Bronchial epithelial cell (primary cell): ENCODE results near the gene NPNT. TPM values are rescaled to one million over a fixed set of nuclear protein-coding genes. Genes with fewer than 3 reads are reported as not detected.

ENCODE experiments used
- DNase-seq: peaks from one replicate; pipeline ENCODE4 v3.0.0-alpha.2; 2010; ENCODE audit warnings: low read depth
- FAIRE-seq: peaks from 2 replicates; lab custom pipeline; 2011; peaks lifted over from hg19 to GRCh38; lab: Jason Lieb, UNC
- H3K27me3 ChIP-seq: 2 replicates; pipeline ENCODE4 v1.5.1; 2011; ENCODE audit warnings: low read length; ENCODE audit not compliant: control insufficient read depth, insufficient read depth
- H3K36me3 ChIP-seq: 2 replicates; pipeline ENCODE4 v1.5.1; 2011; ENCODE audit warnings: low read length; ENCODE audit not compliant: control insufficient read depth, insufficient read depth
- H3K4me3 ChIP-seq: 2 replicates; pipeline ENCODE4 v1.5.1; 2011; ENCODE audit warnings: mild to moderate bottlenecking, low read depth, low read length, control low read depth
- CTCF ChIP-seq: IDR thresholded peaks from 2 replicates; pipeline ENCODE4 v1.5.1; 2011; ENCODE audit warnings: mild to moderate bottlenecking, moderate library complexity, low read length, control low read depth, inconsistent platforms; ENCODE audit not compliant: insufficient read depth, severe bottlenecking
- total RNA-seq: library from RNA; depleted of rRNA; stranded (reverse); fragments of >200 nt; gene quantifications from 2 replicates; pipeline ENCODE4 v1.2.1, GENCODE V29; 2014

Gene NPNT
- total RNA-seq, 1 donor from 2014 or later: 1.1 TPM

- peak; percentile 29 for TF ChIP-seq CTCF
- no peak for FAIRE-seq
- H3K4me3 ChIP-seq: peak overlapping the region; percentile 41
- peak; percentile 49 for DNase-seq
- H3K36me3 ChIP-seq: no peaks in the 10 kb centered on the region
- H3K27me3 ChIP-seq: no peaks in the 10 kb centered on the region
Observed at GRCh38 chr4:105895583-105896460, 551 bp downstream of the NPNT start.

- H3K4me3 ChIP-seq: peak overlapping the region; percentile 41
- FAIRE-seq: no peak
- H3K36me3 ChIP-seq: no peaks in the 10 kb centered on the region
- DNase-seq: no peak
- no peaks in the 10 kb centered on the region for H3K27me3 ChIP-seq
- no peak for TF ChIP-seq CTCF
Observed at GRCh38 chr4:105896461-105896942, 1.2 kb downstream of the NPNT start.

GRCh38 chr4:105896984-105897775, 1.9 kb downstream of the NPNT start:
- no peak overlapping the region for H3K4me3 ChIP-seq
- no peaks in the 10 kb centered on the region for H3K27me3 ChIP-seq
- DNase-seq: peak; percentile 47

GRCh38 chr4:105900541-105900940, 5.3 kb downstream of the NPNT start:
- no peaks in the 10 kb centered on the region for H3K36me3 ChIP-seq
- no peak overlapping the region for H3K4me3 ChIP-seq
- DNase-seq: no peak
- H3K27me3 ChIP-seq: no peaks in the 10 kb centered on the region
- no peak for TF ChIP-seq CTCF
- FAIRE-seq: no peak

More at GRCh38 chr4:105896984-105897775, 1.9 kb downstream of the NPNT start:
- TF ChIP-seq CTCF: no peak
- FAIRE-seq: no peak
- H3K36me3 ChIP-seq: no peaks in the 10 kb centered on the region

- TF ChIP-seq CTCF: no peak
- no peaks in the 10 kb centered on the region for H3K27me3 ChIP-seq
- H3K4me3 ChIP-seq: no peak overlapping the region
- FAIRE-seq: no peak
- no peaks in the 10 kb centered on the region for H3K36me3 ChIP-seq
- DNase-seq: no peak
Observed at GRCh38 chr4:105902550-105903262, 7.4 kb downstream of the NPNT start.
